Loucy (cell line): ENCODE results near the gene ARHGAP6.

Source experiments
- H2AFZ ChIP-seq: fragments of 200-600 bp; sonication (generic); 2 replicates; pipeline ENCODE4 v1.6.0; 2016; ENCODE audit warnings: antibody characterized with exemption, mild to moderate bottlenecking, low read length, moderate library complexity
- H3F3A ChIP-seq: fragments of 200-600 bp; 2 replicates; pipeline ENCODE4 v1.6.0; 2016; ENCODE audit warnings: antibody characterized with exemption, low read depth, mild to moderate bottlenecking
- H3K27me3 ChIP-seq: fragments of 200-600 bp; sonication (generic); 2 replicates; pipeline ENCODE4 v1.6.1; 2014; ENCODE audit warnings: low read length, mild to moderate bottlenecking; ENCODE audit not compliant: insufficient read depth, poor library complexity, severe bottlenecking
- H3K36me3 ChIP-seq: fragments of 200-600 bp; sonication (generic); 2 replicates; pipeline ENCODE4 v1.6.1; 2016; ENCODE audit warnings: low read length; ENCODE audit not compliant: insufficient read depth
- H3K4me1 ChIP-seq: fragments of 200-600 bp; sonication (generic); 2 replicates; pipeline ENCODE4 v1.5.1; 2014; ENCODE audit warnings: low read length, mild to moderate bottlenecking; ENCODE audit not compliant: insufficient read depth, poor library complexity, severe bottlenecking
- H3K4me2 ChIP-seq: fragments of 200-600 bp; sonication (generic); 2 replicates; pipeline ENCODE4 v1.6.0; 2014; ENCODE audit warnings: antibody characterized with exemption, low read length, low read depth, mild to moderate bottlenecking; ENCODE audit not compliant: poor library complexity, severe bottlenecking
- H3K4me3 ChIP-seq: fragments of 200-600 bp; sonication (generic); 2 replicates; pipeline ENCODE4 v1.5.1; 2014; ENCODE audit warnings: low read length, mild to moderate bottlenecking, mixed read lengths; ENCODE audit not compliant: poor library complexity, severe bottlenecking
- H3K79me2 ChIP-seq: fragments of 200-600 bp; sonication (generic); 2 replicates; pipeline ENCODE4 v1.6.1; 2014; ENCODE audit warnings: low read length; ENCODE audit not compliant: insufficient read depth
- H3K9ac ChIP-seq: fragments of 200-600 bp; sonication (generic); 2 replicates; pipeline ENCODE4 v1.6.0; 2014; ENCODE audit warnings: mild to moderate bottlenecking, low read depth, low read length, moderate library complexity; ENCODE audit not compliant: poor library complexity, severe bottlenecking
- H3K9me2 ChIP-seq: fragments of 200-600 bp; sonication (generic); replicated peaks from 2 replicates; pipeline ENCODE4 v1.6.1; 2016; ENCODE audit warnings: low read depth, low read length, mixed read lengths
- H3K9me3 ChIP-seq: fragments of 200-600 bp; sonication (generic); 2 replicates; pipeline ENCODE4 v1.6.1; 2014; ENCODE audit warnings: mild to moderate bottlenecking, antibody characterized with exemption, low read length, low read depth; ENCODE audit not compliant: insufficient read depth
- H4K20me1 ChIP-seq: fragments of 200-600 bp; sonication (generic); 2 replicates; pipeline ENCODE4 v1.6.0; 2014; ENCODE audit warnings: antibody characterized with exemption, low read length, mild to moderate bottlenecking; ENCODE audit not compliant: insufficient read depth, poor library complexity, severe bottlenecking
- CTCF ChIP-seq: fragments of 200-600 bp; sonication (generic); conservative IDR thresholded peaks from 2 replicates; pipeline ENCODE4 v1.5.1; 2014; ENCODE audit warnings: mild to moderate bottlenecking, antibody characterized with exemption, low read length
- EZH2phosphoT487 ChIP-seq: fragments of 200-600 bp; IDR thresholded peaks from 2 replicates; pipeline ENCODE4 v1.6.1; 2018; ENCODE audit warnings: antibody characterized with exemption, mild to moderate bottlenecking, moderate library complexity, borderline replicate concordance

Gene ARHGAP6

GRCh38 chrX:11257711-11258110 lies 408.0 kb downstream of the ARHGAP6 start:
- no peaks in the 10 kb centered on the region for H4K20me1 ChIP-seq
- no peak overlapping the region for H3K4me2 ChIP-seq
- no peaks in the 10 kb centered on the region for H3K36me3 ChIP-seq
- H3K4me3 ChIP-seq = no peak overlapping the region
- H3K9me2 ChIP-seq = no peaks in the 10 kb centered on the region
- H3K4me1 ChIP-seq = no peaks in the 10 kb centered on the region
- no peak for TF ChIP-seq CTCF
- TF ChIP-seq EZH2phosphoT487 = no peak
- H3K79me2 ChIP-seq = no peaks in the 10 kb centered on the region
- no peaks in the 10 kb centered on the region for H3K27me3 ChIP-seq
- no peaks in the 10 kb centered on the region for H3F3A ChIP-seq
- H3K9ac ChIP-seq = no peak overlapping the region
- H2AFZ ChIP-seq = no peak overlapping the region
- H3K9me3 ChIP-seq = no peaks in the 10 kb centered on the region

DNA sequence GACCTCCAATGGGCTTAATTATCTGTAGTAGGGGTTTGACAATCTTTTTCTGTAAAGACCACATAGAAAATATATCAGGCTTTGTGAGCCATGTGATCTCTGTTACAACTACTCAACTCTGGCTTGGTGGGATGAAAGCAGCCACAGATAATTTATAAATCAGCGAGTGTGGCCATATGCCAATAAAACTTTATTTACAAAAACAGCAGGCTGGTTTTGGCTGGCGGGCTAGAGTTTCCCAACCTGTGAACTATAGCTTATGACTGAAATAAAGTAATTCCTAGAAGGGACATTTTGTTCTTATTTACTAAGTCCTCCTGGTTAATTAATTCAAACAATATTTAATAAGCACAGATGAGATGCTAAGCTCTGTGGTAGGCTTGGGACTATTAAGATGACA lies 408.4 kb downstream of the ARHGAP6 start:
- no peak overlapping the region for H3K9ac ChIP-seq
- no peaks in the 10 kb centered on the region for H3F3A ChIP-seq
- no peak overlapping the region for H3K4me3 ChIP-seq
- H3K4me2 ChIP-seq = no peak overlapping the region
- H3K9me2 ChIP-seq = no peaks in the 10 kb centered on the region
- no peaks in the 10 kb centered on the region for H3K36me3 ChIP-seq
- no peak overlapping the region for H2AFZ ChIP-seq
- H3K4me1 ChIP-seq = no peaks in the 10 kb centered on the region
- TF ChIP-seq CTCF (no peak), EZH2phosphoT487 (no peak)
- H3K9me3 ChIP-seq = no peaks in the 10 kb centered on the region
- no peaks in the 10 kb centered on the region for H3K27me3 ChIP-seq
- H4K20me1 ChIP-seq = no peaks in the 10 kb centered on the region
- no peaks in the 10 kb centered on the region for H3K79me2 ChIP-seq

- Histone ChIP-seq H3K4me1 (no peaks in the 10 kb centered on the region), H3K27me3 (no peaks in the 10 kb centered on the region), H3K9me3 (no peaks in the 10 kb centered on the region), H3K36me3 (no peaks in the 10 kb centered on the region), H3K4me3 (no peak overlapping the region), H3K9me2 (no peaks in the 10 kb centered on the region), H3K79me2 (no peaks in the 10 kb centered on the region), H3F3A (no peaks in the 10 kb centered on the region), H3K4me2 (no peak overlapping the region), H4K20me1 (no peaks in the 10 kb centered on the region), H3K9ac (no peak overlapping the region), H2AFZ (no peak overlapping the region)
- TF ChIP-seq CTCF (no peak), EZH2phosphoT487 (no peak)
Observed at GRCh38 chrX:11254417-11255109, 411.2 kb downstream of the ARHGAP6 start.
